ENCODE results near the gene CAPN10.
A peak's percentile ranks its signal among the peaks of the same experiment; 100 is the strongest.
"Not testable (repeated sequence)": the region's sequence is repeated elsewhere in the genome, so short reads cannot be mapped to it uniquely, and the experiment has no call there.

The CAPN10 gene

DNA sequence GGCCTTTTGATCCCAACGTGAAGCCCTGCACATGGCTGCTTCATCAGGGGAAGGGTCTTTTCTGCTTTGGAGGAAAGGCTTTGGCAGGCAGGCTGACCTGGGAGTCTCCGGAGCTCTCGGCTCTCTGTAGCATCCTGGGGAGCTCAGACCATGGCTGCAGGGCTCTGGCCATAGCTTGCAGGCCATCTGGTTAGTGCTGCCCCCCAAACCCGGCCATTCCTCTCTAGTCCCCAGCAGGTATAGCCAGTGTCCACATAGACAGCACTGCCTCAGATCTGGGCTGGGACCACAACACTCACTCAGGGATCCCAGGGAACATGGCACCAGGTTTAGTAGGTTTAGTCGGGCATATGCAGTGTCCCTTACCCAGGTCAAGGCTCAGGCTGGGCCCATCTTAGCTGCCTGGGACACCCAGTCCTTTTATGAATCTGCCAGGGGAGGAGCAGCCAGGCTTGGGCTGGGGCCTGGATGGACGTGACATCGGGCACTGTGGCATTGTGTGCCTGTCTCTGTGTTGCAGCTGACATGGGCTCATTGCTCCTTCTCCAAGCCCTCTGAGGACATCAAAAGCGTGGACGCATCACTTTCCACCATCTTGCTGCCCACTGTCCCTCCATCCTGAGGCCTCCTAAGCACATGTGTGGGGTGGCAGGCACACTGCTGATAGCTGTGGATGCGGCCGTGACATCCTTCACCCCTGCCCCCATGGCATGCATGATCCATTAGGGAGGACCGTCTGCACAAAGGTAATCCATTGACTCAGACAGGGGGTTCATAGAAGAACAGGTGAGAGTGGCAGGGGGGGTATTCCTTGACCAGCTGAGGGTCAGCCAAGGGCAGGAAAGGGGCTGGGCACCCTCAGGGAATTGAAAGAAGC is 19.6 kb downstream of the CAPN10 start:
- H3K9me3 Mint-ChIP-seq, result no peaks in the 10 kb centered on the region
- peaks cover 11% of the 10 kb centered on the region for H3K4me1 Mint-ChIP-seq (ENCODE audit: low read depth)
- H3K27ac Mint-ChIP-seq, result no peak overlapping the region
- no peaks in the 10 kb centered on the region for H3K27me3 Mint-ChIP-seq (ENCODE audit: low read depth)
- H3K36me3 Mint-ChIP-seq (ENCODE audit: low read depth), result peaks cover 5% of the 10 kb centered on the region
- H3K4me3 Mint-ChIP-seq, result no peak overlapping the region

DNA sequence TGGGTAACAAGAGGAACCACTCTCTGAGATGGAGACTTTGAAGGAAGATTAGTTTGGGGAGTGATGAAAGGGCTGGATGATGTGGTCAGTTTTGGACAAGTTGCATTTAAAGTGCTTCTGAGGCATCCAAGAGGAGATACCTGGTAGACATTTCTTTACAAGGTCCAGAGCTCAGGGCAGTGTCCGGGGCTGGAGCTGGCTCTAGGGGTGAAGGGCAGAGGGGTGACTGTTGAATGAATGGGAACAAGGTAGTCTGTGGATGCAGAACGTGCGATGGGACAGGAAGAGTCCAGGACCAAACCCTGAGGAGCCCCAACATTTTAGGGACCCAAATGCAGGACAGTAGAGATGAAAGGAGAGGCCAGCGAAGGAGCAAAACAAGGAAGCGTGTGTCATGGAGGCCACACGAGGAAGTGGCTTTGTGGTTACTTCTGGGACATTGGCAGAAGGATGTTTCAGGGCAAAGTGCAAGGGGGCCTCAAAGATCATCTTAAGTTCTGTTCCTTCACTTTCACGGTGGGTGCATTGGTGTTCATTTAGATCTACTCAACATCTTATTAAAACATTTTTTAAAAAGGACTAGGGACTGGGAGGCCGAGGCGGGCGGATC is 25.2 kb downstream of the CAPN10 start:
- Mint-ChIP-seq H3K36me3 (ENCODE audit: low read depth) (peaks cover 19% of the 10 kb centered on the region), H3K4me3 (peak overlapping the region; percentile 63), H3K9me3 (peaks cover 6% of the 10 kb centered on the region), H3K27ac (peak overlapping the region; percentile 86), H3K4me1 (ENCODE audit: low read depth) (peaks cover 29% of the 10 kb centered on the region), H3K27me3 (ENCODE audit: low read depth) (no peaks in the 10 kb centered on the region)

GRCh38 chr2:240613781-240614180 is 27.2 kb downstream of the CAPN10 start:
- H3K27ac Mint-ChIP-seq, result no peak overlapping the region
- no peak overlapping the region for H3K4me3 Mint-ChIP-seq
- H3K36me3 Mint-ChIP-seq (ENCODE audit: low read depth), result peaks cover 30% of the 10 kb centered on the region
- H3K4me1 Mint-ChIP-seq (ENCODE audit: low read depth), result peaks cover 33% of the 10 kb centered on the region
- no peaks in the 10 kb centered on the region for H3K27me3 Mint-ChIP-seq (ENCODE audit: low read depth)
- H3K9me3 Mint-ChIP-seq, result peaks cover 19% of the 10 kb centered on the region

GRCh38 chr2:240614391-240614790 is 27.9 kb downstream of the CAPN10 start:
- Mint-ChIP-seq H3K27ac (no peak overlapping the region), H3K36me3 (ENCODE audit: low read depth) (peaks cover 31% of the 10 kb centered on the region), H3K4me1 (ENCODE audit: low read depth) (peaks cover 33% of the 10 kb centered on the region), H3K9me3 (peaks cover 23% of the 10 kb centered on the region), H3K27me3 (ENCODE audit: low read depth) (no peaks in the 10 kb centered on the region), H3K4me3 (no peak overlapping the region)

- Mint-ChIP-seq H3K4me1 (ENCODE audit: low read depth) (peaks cover 37% of the 10 kb centered on the region), H3K36me3 (ENCODE audit: low read depth) (peaks cover 29% of the 10 kb centered on the region), H3K27me3 (ENCODE audit: low read depth) (no peaks in the 10 kb centered on the region), H3K9me3 (peaks cover 23% of the 10 kb centered on the region), H3K27ac (no peak overlapping the region), H3K4me3 (no peak overlapping the region)
Observed at GRCh38 chr2:240615396-240615795, 28.9 kb downstream of the CAPN10 start.

DNA sequence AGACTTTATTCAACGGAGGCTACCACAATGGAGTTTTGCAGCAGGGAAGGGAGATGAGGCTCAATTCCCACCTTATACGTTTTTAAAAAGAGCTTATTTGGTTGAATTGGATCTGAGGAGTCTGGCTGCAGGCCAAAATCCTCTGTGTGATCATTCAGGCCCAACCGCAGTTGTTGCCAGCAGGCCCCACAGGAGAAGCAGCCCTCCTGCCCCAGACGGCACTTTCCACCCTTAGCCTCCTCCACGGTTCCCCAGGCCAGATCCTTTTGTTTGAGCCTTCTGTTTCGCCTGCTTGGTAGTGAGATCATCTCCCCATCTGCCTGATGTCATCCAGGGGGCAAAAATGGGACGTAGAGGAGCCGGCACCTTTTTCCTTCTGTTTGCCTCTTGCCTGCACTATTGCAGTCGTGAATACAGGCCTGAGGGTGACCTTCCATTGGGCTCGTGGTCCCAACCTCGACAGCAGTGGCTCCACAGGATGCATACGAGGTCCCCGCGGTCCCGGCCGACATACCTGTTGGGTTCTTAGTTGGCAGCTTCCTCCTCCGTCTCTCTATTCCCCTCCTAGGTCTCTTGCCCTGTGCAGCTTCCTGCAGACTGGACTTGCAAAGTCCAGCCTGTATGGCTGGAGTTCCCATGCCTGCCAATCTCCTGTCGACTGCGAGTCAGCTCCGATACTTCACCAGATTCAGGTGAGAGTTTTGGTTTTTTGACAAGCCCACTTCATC is 29.4 kb downstream of the CAPN10 start:
- H3K36me3 Mint-ChIP-seq (ENCODE audit: low read depth), result peaks cover 32% of the 10 kb centered on the region

DNA sequence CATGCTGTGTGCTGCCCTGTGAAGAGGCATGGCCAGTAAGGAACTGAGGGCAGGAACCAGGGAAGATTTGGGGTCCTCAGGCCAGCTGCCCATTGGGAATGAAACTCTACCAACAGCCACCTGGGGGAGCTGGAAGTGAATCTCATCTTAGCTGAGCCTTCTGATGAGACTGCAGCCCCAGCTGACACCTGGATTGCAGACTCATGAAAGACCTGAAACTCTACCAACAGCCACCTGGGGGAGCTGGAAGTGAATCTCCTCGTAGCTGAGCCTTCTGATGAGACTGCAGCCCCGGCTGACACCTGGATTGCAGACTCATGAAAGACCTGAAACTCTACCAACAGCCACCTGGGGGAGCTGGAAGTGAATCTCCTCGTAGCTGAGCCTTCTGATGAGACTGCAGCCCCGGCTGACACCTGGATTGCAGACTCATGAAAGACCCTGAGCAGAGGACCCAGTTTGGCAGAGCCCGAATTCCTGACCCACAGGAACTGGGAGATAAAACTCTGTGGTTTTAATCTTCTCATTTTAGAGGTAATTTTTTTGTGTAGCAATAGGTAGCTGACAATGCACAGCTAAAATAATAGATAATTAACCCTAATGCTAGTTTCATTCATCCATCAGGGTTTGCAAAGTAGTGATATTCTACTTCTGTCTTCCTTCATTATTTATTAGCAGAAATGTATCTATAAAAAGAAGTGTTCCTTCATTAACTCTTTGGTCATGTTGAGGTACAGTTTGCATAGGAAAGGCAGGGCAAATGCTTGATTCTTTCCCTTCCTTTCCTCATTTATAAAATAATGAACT is 30.5 kb downstream of the CAPN10 start:
- peaks cover 38% of the 10 kb centered on the region for H3K4me1 Mint-ChIP-seq (ENCODE audit: low read depth)
- not testable (repeated sequence) for H3K27ac Mint-ChIP-seq; H3K27me3 Mint-ChIP-seq (ENCODE audit: low read depth); H3K4me3 Mint-ChIP-seq
- H3K36me3 Mint-ChIP-seq (ENCODE audit: low read depth), result peaks cover 26% of the 10 kb centered on the region
- peaks cover 23% of the 10 kb centered on the region for H3K9me3 Mint-ChIP-seq

More for the DNA sequence above, 29.4 kb downstream of the CAPN10 start:
- H3K27ac Mint-ChIP-seq, result peak overlapping the region; percentile 29
- peaks cover 39% of the 10 kb centered on the region for H3K4me1 Mint-ChIP-seq (ENCODE audit: low read depth)
- H3K27me3 Mint-ChIP-seq (ENCODE audit: low read depth), result no peaks in the 10 kb centered on the region
- no peak overlapping the region for H3K4me3 Mint-ChIP-seq
- H3K9me3 Mint-ChIP-seq, result peaks cover 23% of the 10 kb centered on the region

DNA sequence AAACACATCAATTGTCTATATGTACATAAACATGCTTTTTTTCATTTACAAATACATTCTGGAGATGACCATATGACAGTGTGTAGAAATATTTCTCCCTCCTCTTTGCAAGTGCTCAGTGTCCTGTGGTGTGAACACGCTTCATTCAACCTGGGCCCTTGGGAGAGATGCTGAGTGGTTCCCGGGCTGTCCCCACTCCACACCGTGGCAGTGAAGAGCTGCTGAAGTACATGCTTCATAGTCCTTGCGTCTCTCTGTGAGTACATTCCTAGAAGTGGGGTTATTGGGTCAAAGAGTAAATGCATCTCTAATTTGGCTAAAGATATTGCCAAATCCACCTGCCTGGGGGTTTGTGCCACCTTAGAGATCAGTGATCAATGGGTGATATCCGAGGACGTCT is 32.2 kb downstream of the CAPN10 start:
- Mint-ChIP-seq H3K4me1 (ENCODE audit: low read depth) (peaks cover 45% of the 10 kb centered on the region), H3K4me3 (no peak overlapping the region), H3K36me3 (ENCODE audit: low read depth) (peaks cover 29% of the 10 kb centered on the region), H3K9me3 (peaks cover 23% of the 10 kb centered on the region), H3K27me3 (ENCODE audit: low read depth) (no peaks in the 10 kb centered on the region), H3K27ac (peak overlapping the region; percentile 46)

DNA sequence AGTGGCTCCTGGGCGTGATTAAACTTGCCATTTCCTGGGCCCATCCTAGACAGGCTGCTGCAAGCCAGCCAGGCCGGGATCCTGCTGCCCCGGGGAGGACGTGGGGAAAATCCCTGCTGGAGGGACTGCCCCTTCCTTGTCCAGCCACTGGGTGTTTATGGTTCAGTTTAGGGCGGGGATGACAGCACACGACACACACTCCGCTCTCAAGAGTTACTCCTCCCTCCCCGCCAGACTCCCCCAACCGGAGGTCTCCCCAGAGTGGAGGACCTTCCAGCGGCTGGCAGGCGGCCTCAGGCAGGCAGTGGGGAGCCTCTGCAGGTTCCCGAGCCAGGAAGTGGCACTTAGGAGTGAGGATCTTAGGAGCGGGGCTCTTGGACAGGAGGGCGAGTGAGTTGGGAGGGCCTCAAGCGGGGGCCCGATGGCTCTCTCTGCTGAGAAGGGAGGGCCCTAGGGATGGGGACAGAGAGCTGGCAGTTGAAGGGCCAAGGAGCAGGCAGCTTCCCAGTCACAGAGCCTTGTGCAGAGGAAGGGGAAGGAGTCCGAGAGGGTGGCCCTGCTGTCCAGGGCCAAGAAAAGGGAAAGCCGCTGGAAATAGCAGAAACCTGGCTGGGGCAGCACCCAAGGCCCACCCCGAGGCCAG is 33.1 kb downstream of the CAPN10 start:
- H3K4me1 Mint-ChIP-seq (ENCODE audit: low read depth), result peaks cover 49% of the 10 kb centered on the region
- H3K27me3 Mint-ChIP-seq (ENCODE audit: low read depth), result no peaks in the 10 kb centered on the region
- peaks cover 23% of the 10 kb centered on the region for H3K9me3 Mint-ChIP-seq
- H3K27ac Mint-ChIP-seq, result peak overlapping the region; percentile 43
- H3K4me3 Mint-ChIP-seq, result no peak overlapping the region
- peaks cover 29% of the 10 kb centered on the region for H3K36me3 Mint-ChIP-seq (ENCODE audit: low read depth)

GRCh38 chr2:240620149-240620731 is 33.7 kb downstream of the CAPN10 start:
- Mint-ChIP-seq H3K4me1 (ENCODE audit: low read depth) (peaks cover 50% of the 10 kb centered on the region), H3K27me3 (ENCODE audit: low read depth) (no peaks in the 10 kb centered on the region), H3K9me3 (peaks cover 23% of the 10 kb centered on the region), H3K36me3 (ENCODE audit: low read depth) (peaks cover 29% of the 10 kb centered on the region), H3K27ac (no peak overlapping the region), H3K4me3 (no peak overlapping the region)

GRCh38 chr2:240620859-240621258 is 34.3 kb downstream of the CAPN10 start:
- Mint-ChIP-seq H3K36me3 (ENCODE audit: low read depth) (peaks cover 29% of the 10 kb centered on the region), H3K27ac (peak overlapping the region; percentile 96)

DNA sequence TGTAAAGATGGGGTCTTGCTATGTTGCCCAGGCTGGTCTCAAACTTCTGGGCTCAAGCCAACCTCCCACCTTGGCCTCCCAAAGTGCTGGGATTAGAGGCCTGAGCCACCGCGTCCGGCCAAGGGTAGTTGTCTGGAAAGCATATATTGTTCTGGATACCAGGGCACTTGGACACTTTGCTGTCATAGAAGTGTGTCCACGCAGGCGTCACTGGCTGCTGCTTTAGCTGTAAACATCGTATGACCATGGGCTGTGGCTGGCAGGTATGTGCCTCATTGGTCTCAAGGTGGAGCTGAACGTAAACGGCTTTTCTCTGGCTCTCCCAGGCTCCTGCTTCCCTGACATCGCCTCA is 35.5 kb downstream of the CAPN10 start:
- peaks cover 23% of the 10 kb centered on the region for H3K36me3 Mint-ChIP-seq (ENCODE audit: low read depth)
- H3K9me3 Mint-ChIP-seq, result peaks cover 15% of the 10 kb centered on the region
- H3K4me3 Mint-ChIP-seq, result peak overlapping the region; percentile 34
- H3K4me1 Mint-ChIP-seq (ENCODE audit: low read depth), result peaks cover 50% of the 10 kb centered on the region
- H3K27me3 Mint-ChIP-seq (ENCODE audit: low read depth), result no peaks in the 10 kb centered on the region
- peak overlapping the region; percentile 96 for H3K27ac Mint-ChIP-seq

More at GRCh38 chr2:240620859-240621258, 34.3 kb downstream of the CAPN10 start:
- H3K9me3 Mint-ChIP-seq, result peaks cover 23% of the 10 kb centered on the region
- H3K4me3 Mint-ChIP-seq, result no peak overlapping the region
- H3K4me1 Mint-ChIP-seq (ENCODE audit: low read depth), result peaks cover 50% of the 10 kb centered on the region
- H3K27me3 Mint-ChIP-seq (ENCODE audit: low read depth), result no peaks in the 10 kb centered on the region

- H3K27ac Mint-ChIP-seq, result peak overlapping the region; percentile 96
- H3K4me1 Mint-ChIP-seq (ENCODE audit: low read depth), result peaks cover 49% of the 10 kb centered on the region
- peaks cover 11% of the 10 kb centered on the region for H3K9me3 Mint-ChIP-seq
- no peaks in the 10 kb centered on the region for H3K27me3 Mint-ChIP-seq (ENCODE audit: low read depth)
- H3K36me3 Mint-ChIP-seq (ENCODE audit: low read depth), result peaks cover 22% of the 10 kb centered on the region
- peak overlapping the region; percentile 34 for H3K4me3 Mint-ChIP-seq
Observed at GRCh38 chr2:240622531-240623235, 36.1 kb downstream of the CAPN10 start.

All from T-helper 1 cell treated with Interleukin-12 subunit alpha and Interleukin-12 subunit beta and Interleukin-4 antibody, amounts not matched to agents 30 μg/mL and 1 μg/mL, for 36 hours (primary cell).